Urinary bladder (tissue), 4 donors: Measurements from ENCODE around the gene CLDN3. TPM values are rescaled to one million over a fixed set of nuclear protein-coding genes. Genes with fewer than 3 reads are reported as not detected.
"Not testable (repeated sequence)": the region's sequence is repeated elsewhere in the genome, so short reads cannot be mapped to it uniquely, and the experiment has no call there.

ENCODE experiments used
- DNase-seq: peaks from one replicate; pipeline ENCODE4 v3.0.0-alpha.2; 2015; ENCODE audit errors: extremely low spot score
- H3K27ac ChIP-seq: one replicate; pipeline ENCODE4 v1.5.1; 2013; ENCODE audit warnings: low read depth, mild to moderate bottlenecking, moderate library complexity
- H3K36me3 ChIP-seq: one replicate; pipeline ENCODE4 v1.6.1; 2013; ENCODE audit warnings: mild to moderate bottlenecking, moderate library complexity; ENCODE audit not compliant: insufficient read depth
- H3K4me1 ChIP-seq: one replicate; pipeline ENCODE4 v1.6.1; 2013; ENCODE audit warnings: mild to moderate bottlenecking, moderate library complexity; ENCODE audit not compliant: insufficient read depth
- H3K4me3 ChIP-seq: one replicate; pipeline ENCODE4 v1.5.1; 2013; ENCODE audit warnings: low read depth, low read length
- WGBS: extraction: QIAGEN DNeasy Blood & Tissue Kit; methylation state at CpG from one replicate; pipeline ENCODE4 v1.1.7; 2013; 5-methylcytosine and 5-hydroxymethylcytosine counted together
- polyA plus RNA-seq: library from polyadenylated mRNA; stranded (reverse); fragments of 200-250 nt; gene quantifications from one replicate; pipeline ENCODE4 v1.2.3, GENCODE V29; 2013
- total RNA-seq: library from RNA; depleted of rRNA; stranded (reverse); fragments of >200 nt; gene quantifications from one replicate; pipeline ENCODE4 v1.2.3, GENCODE V29; 2014
- donor health status: healthy with polysubstance abuse.
- donor health status: healthy.

The CLDN3 gene, protein sequence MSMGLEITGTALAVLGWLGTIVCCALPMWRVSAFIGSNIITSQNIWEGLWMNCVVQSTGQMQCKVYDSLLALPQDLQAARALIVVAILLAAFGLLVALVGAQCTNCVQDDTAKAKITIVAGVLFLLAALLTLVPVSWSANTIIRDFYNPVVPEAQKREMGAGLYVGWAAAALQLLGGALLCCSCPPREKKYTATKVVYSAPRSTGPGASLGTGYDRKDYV
- 0.21 TPM for total RNA-seq
- 1.6 TPM for polyA plus RNA-seq

DNA sequence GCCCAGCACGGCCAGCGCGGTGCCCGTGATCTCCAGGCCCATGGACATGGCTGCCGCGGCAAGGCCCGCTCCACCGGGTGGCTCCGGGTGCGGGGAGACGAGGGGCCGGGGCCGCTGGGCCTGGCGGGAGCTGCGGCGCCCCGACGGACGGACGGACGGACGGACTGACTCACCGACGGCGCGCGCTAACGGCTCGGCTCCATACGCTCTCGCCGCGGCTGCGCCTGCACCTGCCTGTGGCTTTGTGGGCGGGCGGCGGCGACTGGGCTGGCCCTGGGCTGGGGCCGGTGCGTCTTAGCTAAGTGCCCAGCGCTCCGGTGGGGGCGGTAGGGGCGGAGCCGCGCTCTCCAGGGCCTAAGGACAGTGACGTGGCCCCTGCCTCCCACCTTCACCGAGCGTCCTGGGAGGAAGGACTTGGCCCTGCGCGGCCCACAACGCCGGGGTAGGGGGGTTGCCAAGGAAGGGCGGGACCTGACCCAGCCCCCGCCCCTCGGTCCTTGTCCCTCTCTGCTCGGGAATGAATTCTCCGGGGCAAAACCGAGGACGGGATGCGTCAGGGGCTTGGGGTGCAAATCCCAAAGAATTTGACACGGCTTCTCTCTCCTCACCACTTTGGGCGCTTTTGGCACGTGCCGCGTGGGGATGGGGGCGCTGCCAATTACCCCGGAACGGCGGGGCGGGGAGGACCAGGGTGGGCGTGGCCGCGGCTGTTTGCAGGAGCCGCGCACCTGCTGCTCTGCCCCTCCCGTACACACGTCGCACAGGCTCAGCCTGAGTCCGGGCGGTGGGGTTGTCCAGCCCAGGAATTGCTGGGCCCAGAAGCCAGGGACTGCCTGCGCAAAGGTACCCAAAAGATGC lies at the start of gene CLDN3:
Gene CLDN3 (minus strand): TSS at position 269 of the 858 bp plus-strand sequence. CDS start 221 bp downstream, at position 48.
- peak within 1 kb of the TSS; percentile 30 for H3K4me3 ChIP-seq
- H3K27ac ChIP-seq, result no peak within 1 kb of the TSS
- H3K36me3 ChIP-seq, result no peaks in the 10 kb centered on the region
- no peaks in the 10 kb centered on the region for H3K4me1 ChIP-seq
- DNase-seq, result no peak
- whole genome bisulfite sequencing, result 1% methylated on average over 82 of the region's 82 CpGs

GRCh38 chr7:73817121-73817520 lies 47.1 kb upstream of the CLDN3 start:
- Histone ChIP-seq H3K4me1 (no peaks in the 10 kb centered on the region), H3K4me3 (no peak overlapping the region), H3K36me3 (no peaks in the 10 kb centered on the region), H3K27ac (no peak overlapping the region)
- DNase-seq, result no peak
- 91% methylated on average over 6 of the region's 6 CpGs for WGBS

GRCh38 chr7:73815436-73815835 lies 45.4 kb upstream of the CLDN3 start:
- no peak overlapping the region for H3K4me3 ChIP-seq
- H3K4me1 ChIP-seq, result no peaks in the 10 kb centered on the region
- WGBS, result 80% methylated on average over 8 of the region's 8 CpGs
- DNase-seq, result no peak
- H3K36me3 ChIP-seq, result no peaks in the 10 kb centered on the region
- H3K27ac ChIP-seq, result no peak overlapping the region

DNA sequence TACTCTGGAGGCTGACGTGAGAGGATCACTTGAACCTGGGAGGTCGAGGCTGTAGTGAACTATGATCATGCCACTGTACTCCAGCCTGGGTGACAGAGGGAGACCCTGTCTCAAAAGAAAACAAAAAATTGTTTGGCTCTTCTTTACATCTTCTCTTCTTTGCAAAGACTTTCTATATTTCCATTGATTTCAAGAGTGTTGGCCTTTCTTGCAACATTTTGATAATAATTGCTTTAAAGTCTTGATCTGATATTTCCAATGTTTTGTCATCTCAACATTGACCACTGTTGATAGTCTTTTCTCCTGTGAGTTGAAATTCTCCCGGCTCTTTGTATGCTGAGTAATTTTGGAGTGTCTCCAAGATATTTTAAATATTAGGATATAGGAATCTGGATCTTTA lies 42.9 kb upstream of the CLDN3 start:
- Histone ChIP-seq H3K4me3 (no peak overlapping the region), H3K27ac (no peak overlapping the region), H3K4me1 (no peaks in the 10 kb centered on the region), H3K36me3 (no peaks in the 10 kb centered on the region)
- no peak for DNase-seq
- 78% methylated on average over 3 of the region's 3 CpGs for WGBS

- Histone ChIP-seq H3K27ac (no peak overlapping the region), H3K4me1 (no peaks in the 10 kb centered on the region), H3K36me3 (no peaks in the 10 kb centered on the region), H3K4me3 (no peak overlapping the region)
- DNase-seq, result no peak
- WGBS, result 11% methylated on average over 11 of the region's 11 CpGs
Observed at GRCh38 chr7:73811760-73812168, 41.7 kb upstream of the CLDN3 start.

GRCh38 chr7:73810998-73811360 lies 40.9 kb upstream of the CLDN3 start:
- DNase-seq, result no peak
- 36% methylated on average over 4 of the region's 4 CpGs for WGBS
- no peaks in the 10 kb centered on the region for H3K4me1 ChIP-seq

GRCh38 chr7:73809467-73809951 lies 39.4 kb upstream of the CLDN3 start:
- DNase-seq, result no peak
- Histone ChIP-seq H3K27ac (peak overlapping the region; percentile 28), H3K4me1 (no peaks in the 10 kb centered on the region), H3K4me3 (no peak overlapping the region), H3K36me3 (no peaks in the 10 kb centered on the region)
- 75% methylated on average over 21 of the region's 21 CpGs for WGBS

More at GRCh38 chr7:73810998-73811360, 40.9 kb upstream of the CLDN3 start:
- H3K4me3 ChIP-seq, result no peak overlapping the region
- no peaks in the 10 kb centered on the region for H3K36me3 ChIP-seq
- H3K27ac ChIP-seq, result no peak overlapping the region

GRCh38 chr7:73802459-73802858 lies 32.4 kb upstream of the CLDN3 start:
- no peak overlapping the region for H3K27ac ChIP-seq
- no peaks in the 10 kb centered on the region for H3K36me3 ChIP-seq
- no peak for DNase-seq
- 75% methylated on average over 4 of the region's 4 CpGs for WGBS
- no peak overlapping the region for H3K4me3 ChIP-seq
- no peaks in the 10 kb centered on the region for H3K4me1 ChIP-seq

DNA sequence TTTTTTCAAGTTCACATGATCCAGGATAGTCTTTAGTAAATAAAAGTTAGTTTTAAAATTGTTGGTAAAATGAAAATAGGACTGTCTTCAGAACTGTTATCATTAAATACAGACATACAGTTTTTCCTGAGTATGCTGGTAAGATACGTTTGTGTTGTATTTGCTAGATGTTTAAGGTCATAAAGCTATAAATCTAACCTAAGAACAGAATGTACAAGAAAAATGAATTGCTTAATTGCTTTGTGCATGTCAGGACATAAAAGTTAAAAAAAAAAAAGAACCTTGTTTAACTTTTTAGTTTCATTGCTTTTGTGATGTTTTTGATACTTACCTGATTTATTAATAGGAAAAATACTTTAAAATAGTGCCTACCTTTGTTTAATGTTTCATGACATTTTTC lies 31.5 kb upstream of the CLDN3 start:
- Histone ChIP-seq H3K27ac (no peak overlapping the region), H3K4me1 (no peaks in the 10 kb centered on the region), H3K36me3 (no peaks in the 10 kb centered on the region), H3K4me3 (no peak overlapping the region)
- 51% methylated on average over 1 of the region's 1 CpG for WGBS
- DNase-seq, result no peak

DNA sequence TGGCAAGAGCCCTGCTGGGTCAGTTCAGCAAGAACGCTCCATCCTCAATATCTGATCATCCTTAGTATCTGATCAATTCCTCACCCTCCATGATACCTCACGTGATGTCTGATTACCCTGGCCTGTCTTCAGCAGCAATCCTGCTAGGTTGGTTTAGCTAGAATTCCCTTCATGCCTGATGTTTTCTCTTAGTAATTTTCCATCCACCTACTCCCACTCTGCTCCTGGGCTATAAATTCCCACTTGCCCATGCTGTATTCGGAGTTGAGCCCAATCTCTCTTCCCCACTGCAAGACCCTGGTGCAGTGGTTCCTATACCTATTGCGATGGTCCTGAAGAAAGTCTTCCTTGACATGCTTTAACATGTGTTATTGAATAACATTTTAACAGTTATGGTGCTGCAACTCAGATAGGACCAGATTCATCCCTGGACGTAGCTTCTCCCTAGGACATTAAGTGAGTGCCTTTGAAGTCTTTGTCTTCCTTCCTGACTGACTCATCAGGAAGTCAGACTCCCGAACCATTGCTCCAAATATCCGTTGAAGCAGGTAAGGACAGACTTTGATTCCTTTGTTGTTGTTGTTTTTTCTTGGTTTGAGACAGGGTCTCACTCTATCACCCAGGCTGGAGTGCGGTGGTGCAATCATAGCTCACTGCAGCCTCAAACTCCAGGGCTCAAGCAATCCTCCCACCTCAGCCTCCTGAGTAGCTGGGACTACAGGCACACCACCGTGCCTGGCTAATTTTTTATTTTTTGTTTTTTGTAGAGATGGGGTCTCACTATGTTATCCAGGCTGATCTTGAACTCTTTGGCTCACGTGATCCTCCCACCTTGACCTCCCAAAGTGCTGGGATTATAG lies 29.4 kb upstream of the CLDN3 start:
- no peak overlapping the region for H3K27ac ChIP-seq
- no peak for DNase-seq
- WGBS, result 65% methylated on average over 10 of the region's 10 CpGs

DNA sequence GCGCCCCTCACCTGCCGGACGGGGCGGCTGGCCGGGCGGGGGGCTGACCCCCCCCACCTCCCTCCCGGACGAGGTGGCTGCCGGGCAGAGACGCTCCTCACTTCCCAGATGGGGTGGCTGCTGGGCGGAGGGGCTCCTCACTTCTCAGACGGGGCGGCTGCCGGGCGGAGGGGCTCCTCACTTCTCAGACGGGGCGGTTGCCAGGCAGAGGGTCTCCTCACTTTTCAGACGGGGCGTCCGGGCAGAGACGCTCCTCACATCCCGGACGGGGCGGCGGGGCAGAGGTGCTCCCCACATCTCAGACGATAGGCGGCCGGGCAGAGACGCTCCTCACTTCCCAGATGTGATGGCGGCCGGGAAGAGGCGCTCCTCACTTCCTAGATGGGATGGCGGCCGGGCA lies 27.1 kb upstream of the CLDN3 start:
- H3K36me3 ChIP-seq, H3K4me1 ChIP-seq, H3K4me3 ChIP-seq, DNase-seq, H3K27ac ChIP-seq: not testable (repeated sequence)
- 97% methylated on average over 26 of the region's 34 CpGs for WGBS

More for the DNA sequence above, 29.4 kb upstream of the CLDN3 start:
- no peak overlapping the region for H3K4me3 ChIP-seq
- H3K4me1 ChIP-seq, result no peaks in the 10 kb centered on the region
- H3K36me3 ChIP-seq, result no peaks in the 10 kb centered on the region

GRCh38 chr7:73796656-73797055 lies 26.6 kb upstream of the CLDN3 start:
- DNase-seq, H3K4me3 ChIP-seq, H3K36me3 ChIP-seq, H3K27ac ChIP-seq, H3K4me1 ChIP-seq: not testable (repeated sequence)
- 91% methylated on average over 3 of the region's 6 CpGs for WGBS

DNA sequence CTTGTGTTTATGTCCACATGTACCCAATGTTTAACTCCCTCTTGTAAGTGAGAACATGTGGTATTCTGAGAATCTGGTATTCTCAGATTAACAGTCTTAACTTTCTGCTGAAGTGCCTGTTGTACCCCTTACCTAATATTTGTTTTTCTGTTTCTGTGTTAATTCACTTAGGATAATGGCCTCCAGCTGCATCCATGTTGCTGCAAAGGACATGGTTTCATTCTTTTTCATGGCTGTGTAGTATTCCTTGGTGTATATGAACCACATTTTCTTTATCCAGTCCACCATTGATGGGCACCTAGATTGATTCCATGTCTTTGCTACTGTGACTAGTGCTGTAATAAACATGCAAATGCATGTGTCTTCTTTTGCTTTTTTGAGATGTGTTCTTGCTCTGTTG lies 25.1 kb upstream of the CLDN3 start:
- H3K4me3 ChIP-seq, H3K27ac ChIP-seq, H3K4me1 ChIP-seq, H3K36me3 ChIP-seq, DNase-seq: not testable (repeated sequence)
